Measurements from ENCODE around the gene TBL1Y.
"Not testable (repeated sequence)": the region's sequence is repeated elsewhere in the genome, so short reads cannot be mapped to it uniquely, and the experiment has no call there.

The TBL1Y gene

DNA sequence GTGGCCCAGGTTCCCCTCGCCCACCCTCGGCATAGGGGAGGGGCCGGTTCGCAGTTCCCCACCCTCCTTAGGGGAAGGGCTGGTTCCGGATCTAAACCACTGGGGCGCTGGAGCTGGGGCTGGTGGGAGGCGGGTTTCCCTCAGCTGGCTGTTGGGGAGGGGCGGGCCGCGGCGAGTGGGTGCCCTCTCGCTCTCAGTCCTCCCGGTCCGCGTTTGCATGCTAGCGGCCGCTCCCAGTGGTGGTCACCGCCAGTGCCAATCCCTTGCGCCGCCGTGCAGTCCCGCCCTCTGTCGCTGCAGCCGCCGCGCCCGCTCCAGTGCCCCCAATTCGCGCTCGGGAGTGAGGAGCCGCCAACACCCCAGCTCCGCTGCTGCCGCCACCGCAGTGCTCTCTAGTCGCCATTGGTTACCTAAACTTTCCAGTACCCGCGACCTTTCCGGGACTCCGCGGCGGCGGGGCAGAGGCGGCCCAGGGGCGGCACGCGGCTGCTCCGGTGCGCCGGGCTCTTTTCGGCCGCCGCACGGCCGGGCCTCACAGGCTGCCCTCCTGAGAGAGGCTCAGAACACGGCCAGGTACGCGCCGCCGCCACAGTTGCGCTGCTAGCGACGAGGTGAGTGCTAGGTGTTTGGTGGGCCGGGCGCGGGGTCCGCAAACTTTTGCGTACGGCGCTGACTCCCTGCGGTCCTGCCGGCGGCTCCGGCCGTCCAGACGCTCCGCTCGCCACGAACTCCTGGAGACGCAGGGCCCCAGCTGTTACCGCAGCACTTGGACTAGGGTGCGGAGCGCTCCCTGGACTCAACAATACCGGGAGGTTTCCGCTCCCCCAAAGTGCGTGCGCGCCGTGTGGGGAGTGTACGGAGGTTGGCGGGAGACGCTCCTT lies at the start of gene TBL1Y:
TSS of gene TBL1Y (plus strand) at position 326 of the 881 bp plus-strand sequence. CDS start 114,388 bp downstream, outside the sequence.
- no peak for DNase-seq

DNA sequence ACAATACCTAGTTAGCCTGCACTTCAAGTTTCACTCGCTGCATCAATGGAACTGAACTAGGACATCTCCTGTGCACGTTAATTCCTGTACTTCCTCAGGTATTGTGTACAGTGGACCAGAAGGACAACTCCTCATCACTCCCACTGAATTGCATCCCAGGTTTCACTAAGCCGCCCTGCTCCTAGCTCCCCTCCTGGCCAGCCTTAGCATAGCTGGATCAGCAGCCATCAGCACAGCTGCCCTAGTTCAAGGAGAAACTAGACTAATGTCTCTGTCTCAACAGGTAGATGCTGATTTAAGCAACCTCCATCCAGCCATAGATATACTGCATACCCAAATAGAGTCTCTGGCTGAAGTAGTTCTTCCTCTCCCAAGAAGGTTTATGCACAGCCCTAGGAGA lies 16.0 kb upstream of the TBL1Y start:
- DNase-seq = no peak

DNA sequence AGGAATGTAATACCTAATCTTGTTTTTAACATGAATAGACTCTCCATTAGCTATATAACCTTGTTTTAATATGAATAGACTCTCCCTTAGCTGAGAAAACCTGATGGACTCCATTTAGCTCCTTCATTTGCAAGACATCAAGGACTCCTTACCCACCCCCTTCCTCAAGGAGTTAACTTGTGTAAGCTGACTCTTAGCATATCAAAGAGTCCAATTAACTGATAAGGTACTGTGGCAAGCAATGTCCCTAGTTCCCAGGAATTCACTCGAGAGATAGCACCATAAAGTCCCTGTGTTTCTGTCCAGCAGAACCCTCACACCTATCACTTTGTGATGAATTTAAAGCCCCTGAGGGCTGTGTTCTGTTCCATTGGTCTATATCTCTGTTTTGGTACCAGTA lies 15.3 kb upstream of the TBL1Y start:
- no peak for DNase-seq

DNA sequence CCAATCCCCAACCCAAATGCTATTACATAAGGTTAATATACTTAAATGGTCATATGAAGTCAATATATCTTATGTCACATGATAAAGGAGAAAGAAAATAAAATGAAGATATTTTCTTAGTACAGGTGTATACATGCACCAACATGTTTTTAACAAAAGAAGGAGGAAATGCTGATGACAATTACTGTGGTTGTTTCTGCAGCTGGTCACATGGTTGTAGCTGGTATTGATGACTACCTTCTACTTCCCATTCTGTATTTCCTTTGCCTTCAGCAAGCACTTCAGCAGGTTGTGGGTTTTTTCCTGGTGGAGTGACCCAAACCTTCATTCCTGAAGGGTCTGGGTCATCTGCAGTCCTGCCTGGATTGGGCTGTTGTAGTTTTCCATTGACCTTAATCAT lies 8.4 kb upstream of the TBL1Y start:
- not testable (repeated sequence) for DNase-seq

DNA sequence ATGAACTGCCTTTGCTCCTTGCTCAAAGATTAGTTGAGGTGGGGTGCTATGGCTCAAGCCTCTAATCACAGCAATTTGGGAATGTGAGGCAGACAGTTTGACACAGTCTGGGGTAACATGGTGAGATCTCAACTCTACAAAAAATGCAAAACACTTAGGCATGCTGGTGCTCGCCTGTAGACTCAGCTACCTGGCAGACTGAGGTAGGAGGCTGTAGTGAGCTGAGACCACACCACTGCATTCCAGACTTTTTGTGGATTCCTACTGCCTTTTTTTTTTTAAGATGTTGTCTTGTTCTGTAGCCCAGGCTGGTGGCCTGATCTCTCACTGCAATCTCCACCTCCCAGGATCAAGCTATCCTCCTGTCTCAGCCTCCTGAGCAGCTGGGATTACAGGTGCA lies 2.9 kb upstream of the TBL1Y start:
- no peak for DNase-seq

DNA sequence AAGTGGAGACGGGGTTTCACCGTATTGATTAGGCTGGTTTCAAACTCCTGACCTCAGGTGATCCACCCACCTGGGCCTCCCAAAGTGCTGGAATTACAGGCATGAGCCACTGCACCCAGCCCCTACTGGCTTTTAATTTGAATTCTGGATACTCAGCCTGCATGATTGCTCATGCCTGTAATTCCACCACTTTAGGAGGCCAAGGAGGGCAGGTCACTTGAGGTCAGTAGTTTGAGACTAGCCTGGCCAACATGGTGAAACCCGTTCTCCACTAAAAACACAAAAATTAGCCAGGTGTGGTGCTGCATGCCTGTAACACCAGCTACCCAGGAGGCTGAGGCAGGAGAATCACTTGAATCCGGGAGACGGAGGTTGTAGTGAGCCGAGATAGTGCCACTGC lies 2.5 kb upstream of the TBL1Y start:
- not testable (repeated sequence) for DNase-seq

DNA sequence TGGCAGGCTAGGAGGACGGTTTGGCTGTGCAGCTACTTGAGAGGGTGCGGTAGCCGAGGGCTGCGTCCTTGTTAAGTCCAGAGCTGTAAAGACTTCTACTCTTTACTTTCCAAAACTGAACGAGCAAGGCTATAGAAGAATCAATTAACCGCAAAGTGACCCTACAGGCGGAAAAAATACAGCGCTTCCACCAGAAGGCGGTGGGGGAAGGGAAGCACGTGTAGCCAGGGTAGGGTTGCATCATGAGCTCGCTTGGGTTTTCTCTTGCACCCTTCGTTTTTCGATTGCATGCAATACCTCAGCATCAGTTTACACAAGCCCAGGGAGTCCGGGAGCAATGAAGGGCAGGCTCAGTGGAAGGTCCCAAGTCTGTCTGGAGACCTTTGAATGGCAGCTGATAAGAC lies 1.4 kb upstream of the TBL1Y start:
- DNase-seq = no peak

DNA sequence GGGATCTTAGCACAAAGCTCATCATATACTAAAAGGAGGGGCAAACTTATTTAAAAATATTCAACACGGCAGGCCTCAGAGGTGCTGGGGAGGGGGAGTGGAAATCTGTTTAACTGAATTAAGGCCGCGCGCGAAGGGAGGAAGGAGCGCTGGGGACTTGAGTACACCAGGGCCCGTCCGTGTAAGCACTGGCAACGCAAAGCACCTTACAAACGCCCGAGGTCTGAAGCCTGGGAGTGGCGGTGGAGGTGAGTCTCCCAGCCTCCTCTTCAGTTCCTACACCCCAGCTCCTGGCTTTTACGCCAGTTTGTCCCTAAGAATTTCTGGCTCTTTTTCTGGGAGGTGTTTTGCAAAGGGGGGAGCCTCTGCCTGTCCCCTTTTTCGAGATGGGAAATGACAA lies 641 bp upstream of the TBL1Y start:
- no peak for DNase-seq

DNA sequence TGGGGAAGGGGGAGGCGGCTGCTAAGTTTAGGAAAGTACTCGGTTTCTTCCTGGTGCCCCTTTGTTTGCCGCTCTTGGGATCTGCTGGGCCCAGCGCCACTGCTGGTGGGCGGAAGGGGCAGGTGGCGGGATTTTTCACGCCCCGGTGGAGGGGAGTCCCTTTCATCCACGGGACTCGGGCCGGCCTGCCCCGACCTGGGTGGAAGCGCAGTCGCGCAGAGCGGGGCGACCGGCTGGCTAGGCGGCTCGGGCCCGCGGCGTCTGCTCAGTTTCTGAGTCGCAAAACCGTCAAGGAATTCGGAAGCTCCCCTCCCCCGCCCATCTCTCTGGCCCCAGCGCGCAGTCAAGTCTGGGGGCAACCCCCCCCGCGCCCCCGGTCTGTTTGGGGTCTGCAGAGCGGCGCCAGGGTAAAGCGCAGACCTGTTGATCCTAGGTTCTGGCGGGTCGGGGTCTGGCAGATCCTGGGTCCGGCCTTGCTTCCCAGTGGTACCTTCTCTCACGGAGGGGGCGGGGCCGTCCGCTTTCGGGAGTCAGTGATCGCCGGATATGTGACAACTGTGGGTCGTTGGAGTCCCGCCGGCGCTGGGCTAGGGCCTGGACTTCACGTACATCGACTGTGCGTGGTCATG lies 870 bp downstream of the TBL1Y start, which contains the start of gene AMELY:
TSS of gene AMELY (minus strand) at position 500 of the 629 bp plus-strand sequence. CDS start 39,144 bp downstream, outside the sequence.
- DNase-seq = no peak

DNA sequence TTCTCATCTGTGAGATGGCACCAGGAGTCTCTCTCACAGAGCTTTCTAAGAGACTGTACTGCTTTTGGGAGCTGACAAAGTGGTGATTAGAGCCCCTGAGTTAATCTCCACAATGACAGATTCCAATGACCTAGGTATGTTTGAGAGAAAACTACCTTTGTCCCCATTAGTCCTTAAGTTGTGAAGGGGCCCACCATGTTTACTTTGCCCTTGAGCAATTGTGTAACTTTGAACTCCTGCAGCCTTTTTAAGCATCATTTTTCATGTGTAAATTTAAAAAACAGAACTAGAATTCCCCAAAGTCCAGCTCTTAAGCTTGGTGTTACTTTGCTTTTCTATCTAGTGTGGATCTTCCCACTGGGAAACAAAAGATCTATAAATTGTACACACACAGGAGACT lies 2.9 kb downstream of the TBL1Y start:
- DNase-seq = no peak

DNA sequence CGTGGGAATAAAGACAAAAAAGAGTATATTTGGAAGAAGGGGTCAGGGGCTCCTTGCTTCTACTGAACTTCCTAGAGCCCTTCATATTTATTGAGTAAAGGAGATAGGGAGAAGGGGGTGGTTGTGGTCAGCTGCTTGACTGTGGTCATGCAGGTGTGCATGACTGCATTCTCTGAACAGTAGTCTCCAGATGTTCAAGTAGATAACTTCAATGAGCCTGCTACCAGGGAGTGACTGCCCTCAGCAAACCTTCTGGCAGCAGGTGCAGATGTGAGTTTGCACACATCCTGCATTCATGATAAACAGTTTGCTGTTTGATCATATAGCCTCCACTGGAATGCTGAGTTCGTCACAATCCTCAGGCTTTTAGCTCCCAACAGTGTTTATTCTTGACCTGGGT lies 10.6 kb downstream of the TBL1Y start:
- no peak for DNase-seq

DNA sequence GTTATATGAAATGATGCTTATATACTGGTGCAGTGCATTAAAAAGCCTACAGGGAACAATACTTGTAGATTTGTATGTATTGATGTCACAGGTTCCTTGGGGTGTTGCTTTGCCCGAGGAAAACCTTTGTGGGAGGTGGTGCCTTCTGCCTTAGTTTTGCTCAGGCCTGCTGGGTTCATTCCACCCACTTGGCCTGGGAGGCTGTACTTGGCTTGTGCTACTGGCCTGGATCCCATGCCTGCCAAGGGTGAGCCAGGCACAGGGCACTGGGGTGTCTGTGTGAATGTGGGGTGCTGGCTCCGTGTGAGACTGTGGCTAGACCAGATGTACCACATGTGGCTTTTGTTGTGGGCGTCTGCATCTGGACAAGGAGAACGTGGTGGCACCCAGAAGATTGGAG lies 17.8 kb downstream of the TBL1Y start:
- no peak for DNase-seq

DNA sequence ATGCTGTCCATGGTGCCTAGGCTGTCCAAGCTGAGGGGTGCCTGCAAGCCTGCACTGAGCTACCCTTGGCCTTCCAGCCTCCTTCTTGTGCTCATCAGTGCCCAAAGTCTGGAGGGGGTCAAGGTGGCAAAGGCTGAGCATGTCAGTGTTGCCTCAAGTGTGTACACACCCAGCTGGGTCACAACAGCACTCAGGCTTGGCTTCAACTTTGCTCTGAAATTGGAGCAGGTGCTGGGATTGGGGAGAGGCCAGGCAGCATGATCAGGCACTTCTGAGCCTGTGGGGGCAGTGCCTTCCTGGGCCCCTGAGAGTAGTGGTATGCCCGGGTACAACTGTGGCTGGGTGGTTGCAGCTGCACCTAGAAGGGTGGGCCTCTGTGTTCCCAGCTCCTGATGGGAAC lies 18.7 kb downstream of the TBL1Y start:
- no peak for DNase-seq

DNA sequence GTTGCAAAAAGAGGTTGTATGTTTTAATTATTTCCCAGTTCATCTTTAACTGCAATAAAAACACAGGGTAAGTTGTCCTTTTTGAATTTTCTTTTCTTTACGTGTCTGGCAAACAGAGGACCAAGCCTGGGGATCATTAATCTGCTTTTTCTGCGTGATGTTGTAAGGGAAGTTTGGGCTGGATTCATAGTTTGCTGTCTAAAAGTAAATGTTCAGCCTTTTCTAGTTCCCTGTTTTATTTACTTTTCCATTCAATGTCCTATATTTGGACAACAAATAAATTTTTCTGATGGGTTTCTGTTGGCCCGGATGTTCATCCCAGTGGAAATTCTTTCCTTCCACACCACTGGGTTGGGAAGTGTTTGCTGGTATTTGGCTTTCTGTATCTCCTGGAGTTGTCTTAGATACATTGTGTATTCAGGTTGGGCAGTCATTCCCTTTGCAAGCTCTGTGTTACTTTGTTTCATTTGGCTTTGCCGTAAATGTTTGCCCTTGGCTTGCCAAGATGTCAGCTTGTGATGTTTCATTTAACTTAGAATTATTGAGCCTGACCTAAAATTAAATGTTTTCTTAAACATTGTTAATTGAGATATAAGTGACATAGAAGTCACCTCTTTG lies 21.4 kb downstream of the TBL1Y start:
- no peak for DNase-seq

DNA sequence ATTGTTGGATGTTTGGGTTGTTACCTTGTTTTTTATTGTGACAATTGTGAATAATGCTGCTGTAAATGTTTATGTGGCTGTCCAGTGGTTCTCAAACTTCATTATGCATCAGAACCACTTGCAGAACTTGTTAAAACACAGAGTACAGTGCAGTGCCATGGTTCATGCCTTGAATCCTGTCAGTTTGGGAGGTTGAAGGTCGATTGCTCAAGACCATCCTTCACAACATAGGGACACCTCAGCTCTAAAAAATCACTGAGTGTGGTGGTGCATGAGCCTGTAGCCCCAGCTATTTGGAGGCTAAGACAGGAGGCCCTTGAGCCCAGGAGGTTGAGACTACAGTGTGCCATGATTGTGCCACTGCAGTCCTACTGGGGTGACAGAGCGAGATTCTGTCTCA lies 25.0 kb downstream of the TBL1Y start:
- DNase-seq = no peak

DNA sequence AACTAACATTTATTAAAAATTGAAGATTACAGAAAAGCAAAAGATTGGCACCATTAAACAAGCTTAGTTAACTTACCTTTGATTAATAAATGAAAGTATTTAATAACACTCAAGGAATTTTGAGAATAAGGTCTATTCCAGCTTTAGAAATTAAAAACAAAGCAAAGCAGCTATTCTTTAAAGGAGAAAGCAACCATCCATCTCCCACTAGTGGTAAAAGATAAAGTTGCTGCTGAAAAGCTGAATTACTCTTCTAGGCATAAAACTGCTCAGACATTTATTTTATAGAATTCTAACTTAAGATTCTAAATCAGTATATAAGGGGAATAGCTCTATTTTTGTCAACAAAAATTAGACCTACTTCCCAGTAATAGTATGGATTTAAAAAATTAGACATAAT lies 37.2 kb downstream of the TBL1Y start:
- DNase-seq = no peak

DNA sequence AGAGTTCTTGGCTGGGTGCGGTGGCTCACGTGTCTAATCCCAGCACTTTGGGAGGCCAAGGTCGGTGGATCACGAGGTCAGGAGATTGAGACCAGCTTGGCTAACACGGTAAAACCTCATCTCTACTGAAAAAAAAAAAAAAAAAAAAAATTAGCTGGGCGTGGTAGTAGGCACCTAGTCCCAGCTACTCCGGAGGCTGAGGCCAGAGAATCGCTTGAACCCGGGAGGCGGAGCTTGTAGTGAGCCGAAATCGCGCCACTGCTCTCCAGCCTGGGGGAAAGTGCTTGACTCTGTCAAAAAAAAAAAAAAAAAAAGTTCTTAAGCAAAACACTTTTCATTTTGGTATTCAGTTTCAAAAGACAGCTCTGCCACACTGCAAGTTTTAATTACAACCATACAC lies 37.9 kb downstream of the TBL1Y start:
- DNase-seq = no peak

DNA sequence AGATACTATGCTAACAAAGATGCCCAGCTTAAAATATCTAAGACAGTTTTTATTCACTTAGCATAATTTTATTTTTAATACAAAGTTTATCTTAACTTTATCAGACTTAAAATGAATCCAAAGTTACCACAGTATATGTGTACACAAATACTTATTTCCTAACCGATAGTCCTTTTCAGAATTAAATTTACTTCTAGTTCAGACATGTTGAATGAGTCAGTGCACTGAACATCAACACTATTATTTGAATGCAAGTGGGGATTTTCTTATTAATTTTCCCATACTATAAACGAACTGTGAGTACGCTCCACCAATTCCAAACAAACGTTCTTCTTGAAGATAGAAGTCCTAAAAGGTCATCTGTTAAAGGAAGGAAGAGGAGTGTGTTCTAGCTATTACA lies 39.5 kb downstream of the TBL1Y start:
- DNase-seq = no peak

DNA sequence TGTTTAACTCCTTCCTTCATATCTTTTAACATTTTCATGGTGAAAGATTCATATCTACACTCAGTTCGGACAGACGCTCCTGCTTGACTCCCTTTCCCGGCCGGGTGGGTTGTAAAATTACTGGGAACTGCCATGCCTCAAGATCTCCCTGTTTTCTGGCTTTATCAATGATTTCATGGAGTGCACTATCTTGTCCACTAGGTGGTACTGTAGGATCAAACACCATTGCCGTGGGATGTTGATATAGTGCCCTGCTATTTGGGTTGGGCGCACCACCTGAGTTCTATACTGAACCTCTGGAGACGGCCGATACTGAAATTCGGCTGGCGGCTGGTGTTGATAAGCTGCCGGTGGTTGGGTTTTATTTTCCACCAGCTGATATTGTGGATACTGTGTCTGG lies 54.2 kb downstream of the TBL1Y start:
- DNase-seq = no peak

DNA sequence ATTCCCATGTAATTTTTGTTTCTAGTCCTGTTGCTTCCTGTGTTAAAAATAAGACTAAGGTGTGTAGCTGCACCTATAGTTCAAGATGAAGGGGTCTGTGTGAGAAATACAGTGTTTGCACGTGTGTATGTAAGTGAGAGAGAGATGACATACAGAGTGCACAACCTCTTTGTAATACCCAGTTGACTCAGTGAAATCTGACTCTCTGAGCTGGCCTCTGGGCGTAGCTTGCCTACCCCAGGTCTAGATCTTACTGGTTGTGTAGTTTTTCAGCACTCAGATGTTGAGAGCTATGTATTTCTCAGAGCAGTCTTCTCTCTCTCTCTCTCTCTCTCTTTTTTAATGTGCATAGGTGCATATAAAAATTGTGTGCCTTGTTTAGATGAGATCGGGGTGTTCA lies 56.0 kb downstream of the TBL1Y start:
- DNase-seq = no peak

DNA sequence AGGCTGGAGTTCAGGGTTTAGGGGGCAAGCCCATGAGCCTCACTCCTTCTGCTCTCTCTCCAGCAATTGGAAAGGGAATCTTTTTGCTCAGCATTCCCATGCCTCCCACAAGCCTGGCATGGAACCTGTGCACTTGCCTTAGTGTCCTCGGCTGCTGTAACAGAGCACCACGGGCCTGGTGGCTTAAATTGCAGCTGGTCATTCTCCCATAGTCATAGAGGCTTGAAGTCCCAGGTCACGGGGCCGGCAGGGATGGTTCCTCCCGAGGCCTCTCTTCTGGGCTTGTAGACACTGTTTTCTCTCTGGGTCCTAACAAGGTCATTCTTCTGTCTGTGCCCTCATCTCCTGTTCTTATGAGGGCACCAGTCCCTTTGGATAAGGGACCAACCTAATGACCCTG lies 57.2 kb downstream of the TBL1Y start:
- DNase-seq = no peak

DNA sequence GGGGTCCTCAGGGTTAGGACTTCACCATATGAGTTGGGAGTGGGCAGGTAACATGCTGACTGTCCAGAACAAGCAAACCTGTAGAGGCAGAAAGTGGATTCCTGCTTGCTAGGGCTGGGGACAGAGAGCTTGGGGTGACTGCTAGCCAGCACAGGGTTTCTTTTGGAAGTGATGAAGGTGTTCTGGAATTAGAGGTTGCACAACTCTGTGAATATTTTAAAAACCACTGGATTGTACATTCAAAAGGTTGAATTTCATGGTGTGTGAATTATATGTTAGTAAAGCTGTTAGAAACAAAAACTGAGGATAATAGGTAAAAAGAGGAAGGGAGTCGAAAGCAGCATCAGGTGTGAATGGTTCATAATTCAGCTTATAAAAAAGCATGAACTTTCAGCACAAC lies 57.7 kb downstream of the TBL1Y start:
- no peak for DNase-seq

DNA sequence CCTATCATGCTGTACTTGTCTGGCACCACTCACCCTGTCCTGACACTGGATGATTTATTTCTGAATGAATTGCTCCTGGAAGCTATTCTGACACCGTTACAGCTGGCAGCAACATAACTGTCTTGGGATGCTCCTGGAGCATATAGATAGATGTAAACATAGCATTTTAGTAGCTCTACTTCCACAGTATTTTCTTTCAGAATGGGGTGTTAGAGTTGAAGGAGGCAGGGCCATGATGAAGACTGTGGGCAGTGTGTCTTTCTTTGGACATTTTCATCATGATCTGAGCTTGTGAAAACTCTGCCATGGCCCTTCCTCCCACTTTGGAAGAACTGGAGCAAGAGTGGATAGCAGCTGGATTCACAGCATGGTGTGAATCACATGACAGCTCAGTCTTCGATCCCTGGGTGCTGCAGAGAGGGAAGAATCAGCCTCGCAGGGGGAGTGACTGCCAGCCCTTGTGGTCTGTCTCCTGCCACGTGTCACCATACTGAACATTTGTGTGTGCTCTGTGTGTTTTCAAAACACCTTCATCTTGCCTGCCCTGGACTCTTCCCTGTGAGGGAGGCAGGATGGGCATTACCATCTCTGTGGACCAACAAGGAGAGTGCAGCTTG lies 61.9 kb downstream of the TBL1Y start:
- no peak for DNase-seq

DNA sequence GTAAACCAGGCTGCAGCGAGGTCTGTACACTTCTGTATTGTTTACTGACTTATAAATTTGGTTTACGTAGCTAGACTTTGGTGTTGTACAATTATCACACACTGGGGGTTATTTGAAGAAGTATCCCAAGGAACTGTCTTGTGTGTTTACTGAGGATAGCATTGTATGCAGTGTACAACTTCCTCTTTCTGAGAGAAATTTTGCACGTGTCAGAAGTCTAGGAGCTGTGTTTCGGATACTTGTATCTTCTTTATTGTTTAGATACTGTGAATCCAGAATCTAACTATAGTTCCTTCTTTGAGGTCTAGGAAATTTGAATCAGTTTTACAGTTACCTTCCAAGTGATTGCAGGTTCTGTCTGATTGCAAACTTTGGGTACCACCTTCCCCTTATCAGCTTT lies 64.5 kb downstream of the TBL1Y start:
- DNase-seq = no peak

Measured in activated CD8-positive, alpha-beta memory T cell treated with anti-CD3 and anti-CD28 coated beads for 24 hours (primary cell).